ENCODE data around the gene ZNF575.

GRCh38 chr19:43525836-43526771, 6.9 kb upstream of the ZNF575 start:
- TF ChIP-seq, protein P1, sequence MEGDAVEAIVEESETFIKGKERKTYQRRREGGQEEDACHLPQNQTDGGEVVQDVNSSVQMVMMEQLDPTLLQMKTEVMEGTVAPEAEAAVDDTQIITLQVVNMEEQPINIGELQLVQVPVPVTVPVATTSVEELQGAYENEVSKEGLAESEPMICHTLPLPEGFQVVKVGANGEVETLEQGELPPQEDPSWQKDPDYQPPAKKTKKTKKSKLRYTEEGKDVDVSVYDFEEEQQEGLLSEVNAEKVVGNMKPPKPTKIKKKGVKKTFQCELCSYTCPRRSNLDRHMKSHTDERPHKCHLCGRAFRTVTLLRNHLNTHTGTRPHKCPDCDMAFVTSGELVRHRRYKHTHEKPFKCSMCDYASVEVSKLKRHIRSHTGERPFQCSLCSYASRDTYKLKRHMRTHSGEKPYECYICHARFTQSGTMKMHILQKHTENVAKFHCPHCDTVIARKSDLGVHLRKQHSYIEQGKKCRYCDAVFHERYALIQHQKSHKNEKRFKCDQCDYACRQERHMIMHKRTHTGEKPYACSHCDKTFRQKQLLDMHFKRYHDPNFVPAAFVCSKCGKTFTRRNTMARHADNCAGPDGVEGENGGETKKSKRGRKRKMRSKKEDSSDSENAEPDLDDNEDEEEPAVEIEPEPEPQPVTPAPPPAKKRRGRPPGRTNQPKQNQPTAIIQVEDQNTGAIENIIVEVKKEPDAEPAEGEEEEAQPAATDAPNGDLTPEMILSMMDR (IDR thresholded peaks at IDR 0.05) = no peak
- TF ChIP-seq POLR2AphosphoS5 (IDR thresholded peaks at IDR 0.05) = no peak
